DND-41 (cell line): ENCODE measurements around the gene SIX2.

Source experiments
- CTCF ChIP-seq: IDR thresholded peaks from 2 replicates; pipeline ENCODE4 v1.5.1; 2012; ENCODE audit warnings: borderline replicate concordance, low read length, moderate library complexity, mild to moderate bottlenecking; ENCODE audit not compliant: poor library complexity, severe bottlenecking; ENCODE audit errors: extremely low read depth
- EZH2 ChIP-seq: IDR thresholded peaks from 3 replicates; pipeline ENCODE4 v1.6.1; 2012; ENCODE audit warnings: borderline replicate concordance, low read depth, mild to moderate bottlenecking, moderate library complexity, low read length, inconsistent platforms; ENCODE audit not compliant: severe bottlenecking

- no peak for TF ChIP-seq CTCF
- TF ChIP-seq EZH2, result no peak
Measured at GRCh38 chr2:45004562-45005191, 4.6 kb downstream of the SIX2 start.
